GM12872 (cell line): ENCODE measurements around the gene RIPOR2.

Experiments
- CTCF ChIP-seq: IDR thresholded peaks from 3 replicates; pipeline ENCODE4 v1.5.1; 2011; ENCODE audit warnings: low read depth, mild to moderate bottlenecking, low read length, moderate library complexity; ENCODE audit not compliant: insufficient read depth

The RIPOR2 gene

GRCh38 chr6:24922170-24922569, 13.6 kb downstream of the RIPOR2 start:
- no peak for TF ChIP-seq CTCF

- TF ChIP-seq CTCF: no peak
These were observed 15.6 kb downstream of the RIPOR2 start for GRCh38 chr6:24920136-24920535.

- TF ChIP-seq CTCF: no peak
These were observed 16.5 kb downstream of the RIPOR2 start for GRCh38 chr6:24919056-24919892.

- no peak for TF ChIP-seq CTCF
These were observed 17.1 kb downstream of the RIPOR2 start for GRCh38 chr6:24918641-24919055.

GRCh38 chr6:24916496-24916895, 19.3 kb downstream of the RIPOR2 start:
- TF ChIP-seq CTCF: no peak

- no peak for TF ChIP-seq CTCF
These were observed 20.1 kb downstream of the RIPOR2 start for GRCh38 chr6:24915641-24916040.

- TF ChIP-seq CTCF: no peak
These were observed 23.9 kb downstream of the RIPOR2 start for GRCh38 chr6:24911796-24912382.
